ENCODE measurements around the gene LZTS3.
A peak's percentile ranks its signal among the peaks of the same experiment; 100 is the strongest.

LZTS3 gene

GRCh38 chr20:3181270-3181669 is 7.9 kb upstream of the LZTS3 start:
- H3K4me3 ChIP-seq (ENCODE audit: control insufficient read depth, low read depth, low read length) = no peak overlapping the region
- no peak for DNase-seq (ENCODE audit: low read depth)
- TF ChIP-seq CTCF (IDR thresholded peaks at IDR 0.05; ENCODE audit: control insufficient read depth, insufficient read depth, low read depth, low read length, missing control alignments) = no peak

GRCh38 chr20:3180319-3180718 is 7.0 kb upstream of the LZTS3 start:
- no peak for DNase-seq (ENCODE audit: low read depth)

GRCh38 chr20:3177746-3178485 is 4.6 kb upstream of the LZTS3 start:
- no peak for TF ChIP-seq CTCF (IDR thresholded peaks at IDR 0.05; ENCODE audit: control insufficient read depth, insufficient read depth, low read depth, low read length, missing control alignments)
- no peak overlapping the region for H3K4me3 ChIP-seq (ENCODE audit: control insufficient read depth, low read depth, low read length)
- DNase-seq (ENCODE audit: low read depth) = no peak

More at GRCh38 chr20:3180319-3180718, 7.0 kb upstream of the LZTS3 start:
- H3K4me3 ChIP-seq (ENCODE audit: control insufficient read depth, low read depth, low read length) = no peak overlapping the region
- no peak for TF ChIP-seq CTCF (IDR thresholded peaks at IDR 0.05; ENCODE audit: control insufficient read depth, insufficient read depth, low read depth, low read length, missing control alignments)

GRCh38 chr20:3175270-3175669 is 1.9 kb upstream of the LZTS3 start:
- no peak overlapping the region for H3K4me3 ChIP-seq (ENCODE audit: control insufficient read depth, low read depth, low read length)
- no peak for DNase-seq (ENCODE audit: low read depth)
- no peak for TF ChIP-seq CTCF (IDR thresholded peaks at IDR 0.05; ENCODE audit: control insufficient read depth, insufficient read depth, low read depth, low read length, missing control alignments)

GRCh38 chr20:3174442-3175261 is 1.3 kb upstream of the LZTS3 start:
- no peak for DNase-seq (ENCODE audit: low read depth)
- peak overlapping the region; percentile 84 for H3K4me3 ChIP-seq (ENCODE audit: control insufficient read depth, low read depth, low read length)
- no peak for TF ChIP-seq CTCF (IDR thresholded peaks at IDR 0.05; ENCODE audit: control insufficient read depth, insufficient read depth, low read depth, low read length, missing control alignments)

- H3K4me3 ChIP-seq (ENCODE audit: control insufficient read depth, low read depth, low read length) = peak overlapping the region; percentile 84
- DNase-seq (ENCODE audit: low read depth) = no peak
- no peak for TF ChIP-seq CTCF (IDR thresholded peaks at IDR 0.05; ENCODE audit: control insufficient read depth, insufficient read depth, low read depth, low read length, missing control alignments)
These were observed 477 bp upstream of the LZTS3 start for GRCh38 chr20:3173610-3174441.

All from AG09309 (cell line).